Non-pigmented ciliary epithelial cell (primary cell): ENCODE results near the gene C3.
"Not testable (repeated sequence)": the region's sequence is repeated elsewhere in the genome, so short reads cannot be mapped to it uniquely, and the experiment has no call there.

Source experiments
- DNase-seq: peaks from one replicate; pipeline ENCODE4 v3.0.0-alpha.2; 2010; ENCODE audit warnings: low read depth

The C3 gene

GRCh38 chr19:6692027-6692426, 28.4 kb downstream of the C3 start:
- no peak for DNase-seq

DNA sequence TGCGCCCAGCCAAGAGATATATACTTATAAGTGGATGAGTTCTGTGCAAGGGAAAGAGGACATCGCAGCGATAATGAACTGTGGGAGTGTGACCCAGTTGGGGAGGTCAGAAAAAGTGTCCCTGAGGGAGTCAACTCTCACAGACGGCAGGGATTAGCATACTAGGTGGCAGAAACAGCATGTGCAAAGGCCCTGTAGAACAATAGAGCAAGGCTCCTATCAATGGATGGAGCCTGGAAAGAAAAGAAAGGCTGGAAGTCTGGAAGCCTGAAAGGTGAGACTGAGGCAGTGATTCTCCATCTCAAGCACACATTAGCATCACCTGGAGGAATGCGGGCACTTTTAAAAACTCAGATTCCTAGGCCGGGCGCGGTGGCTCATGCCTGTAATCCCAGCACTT, 29.1 kb downstream of the C3 start:
- no peak for DNase-seq

- DNase-seq = no peak
Observed at GRCh38 chr19:6690160-6690885, 30.1 kb downstream of the C3 start.

DNA sequence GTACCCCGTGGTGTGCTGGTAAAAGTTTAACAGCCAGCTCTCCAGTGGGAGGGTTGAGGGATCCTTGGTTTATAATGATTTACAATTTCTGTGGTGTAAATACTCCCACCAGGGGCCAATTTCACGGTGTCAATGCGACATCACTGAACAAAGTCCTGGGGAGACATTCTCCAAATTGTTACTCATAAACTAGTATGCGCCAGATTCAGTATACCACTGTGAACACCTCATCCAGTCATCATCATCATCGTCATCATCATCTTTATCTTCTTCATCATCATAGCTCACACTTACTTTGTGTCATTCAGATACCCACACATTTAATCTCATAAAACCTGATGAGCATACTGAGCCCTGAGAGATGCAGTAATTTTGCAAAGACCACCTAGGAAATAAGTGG, 33.3 kb downstream of the C3 start:
- no peak for DNase-seq

DNA sequence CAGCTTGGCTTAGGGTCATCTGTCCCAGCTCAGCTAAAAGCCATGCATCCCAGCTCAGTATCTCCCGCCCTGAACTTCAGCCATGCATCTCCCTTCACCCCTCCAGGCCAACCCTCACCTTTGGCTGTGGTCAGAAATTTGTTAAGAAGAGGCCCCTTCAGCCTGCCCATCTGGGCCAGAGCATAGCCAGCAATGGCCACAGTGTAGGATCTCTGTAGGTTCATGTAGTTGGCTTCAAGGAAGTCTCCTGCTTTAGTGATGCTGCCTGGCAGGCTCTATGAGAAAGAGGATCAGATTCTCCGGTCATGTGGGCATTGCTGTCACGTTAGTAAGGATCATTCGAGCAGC, 33.8 kb downstream of the C3 start:
- no peak for DNase-seq

DNA sequence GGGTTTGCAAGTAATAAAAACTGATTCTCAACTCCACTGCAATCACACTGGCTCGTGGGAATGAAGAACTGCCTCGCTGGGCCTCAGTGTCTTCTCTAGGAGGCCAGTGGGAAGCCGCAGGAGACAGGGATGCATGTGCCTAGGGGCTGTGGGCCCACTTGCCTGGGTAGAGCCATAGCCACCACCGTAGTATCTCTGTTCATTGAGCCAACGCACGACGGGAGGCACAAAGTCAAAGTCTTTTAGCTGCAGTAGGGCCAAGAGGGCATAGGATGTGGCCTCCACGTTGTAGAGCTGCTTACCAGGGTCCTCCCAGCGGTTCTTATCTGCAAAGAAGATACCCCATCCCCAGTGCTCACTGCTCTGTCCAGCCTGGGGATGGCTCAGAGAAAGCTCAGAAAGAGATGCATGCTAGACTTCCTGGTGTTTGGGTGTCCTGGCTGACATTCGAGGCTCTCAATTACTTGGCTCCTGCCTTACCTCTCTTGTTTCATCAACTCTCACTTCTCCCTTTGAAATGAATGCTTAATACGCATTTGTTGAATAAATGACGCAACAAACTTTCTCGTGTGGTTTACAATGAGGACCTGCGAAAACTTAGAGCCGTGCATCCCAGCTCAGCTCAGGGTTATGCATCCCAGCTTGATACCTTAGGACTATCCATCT, 34.4 kb downstream of the C3 start:
- DNase-seq = no peak

- DNase-seq = no peak
Observed at GRCh38 chr19:6685482-6685881, 35.0 kb downstream of the C3 start.

DNA sequence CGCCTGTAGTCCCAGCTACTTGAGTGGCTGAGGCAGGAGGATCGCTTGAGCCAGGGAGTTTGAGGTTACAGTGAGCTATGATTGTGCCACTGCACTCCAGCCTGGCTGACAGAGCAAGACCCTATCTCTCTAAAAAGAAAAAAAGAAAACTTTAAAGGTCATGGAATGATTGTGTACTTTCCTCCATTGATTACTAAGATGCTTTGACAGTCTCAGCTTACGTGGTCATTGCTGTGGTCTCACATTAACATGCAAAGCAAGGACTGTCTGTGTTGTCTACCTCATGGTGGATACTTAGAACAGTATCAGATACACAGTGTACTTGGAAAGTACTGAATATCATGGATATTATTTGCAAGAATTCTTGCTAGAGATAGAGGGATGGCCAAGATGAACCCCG, 36.5 kb downstream of the C3 start:
- no peak for DNase-seq

DNA sequence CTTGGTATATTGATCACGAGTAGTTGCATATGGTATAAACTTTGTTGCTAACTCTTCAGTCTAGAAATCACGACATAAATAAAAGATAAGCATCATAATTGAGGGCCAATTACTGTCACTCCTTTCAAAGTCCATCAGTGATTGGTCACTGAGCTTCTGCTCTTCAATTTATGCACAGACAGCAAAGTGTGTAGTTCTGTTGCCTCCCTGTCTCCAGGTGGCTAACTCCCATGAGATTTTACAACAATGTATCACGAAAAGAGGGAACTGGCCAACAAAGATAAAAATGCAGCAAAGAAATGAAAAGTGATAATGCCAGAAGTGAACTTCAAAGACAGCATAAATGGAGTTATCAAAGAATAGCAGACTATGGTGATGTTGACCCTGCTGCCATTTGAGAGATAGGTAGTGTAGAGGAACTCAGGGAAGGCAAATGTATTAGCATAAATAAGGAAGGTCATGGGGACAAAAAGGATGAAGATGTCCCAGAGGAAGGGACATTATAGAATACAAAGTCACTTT, 37.8 kb downstream of the C3 start:
- no peak for DNase-seq

- no peak for DNase-seq
Observed at GRCh38 chr19:6680141-6680540, 40.3 kb downstream of the C3 start.

GRCh38 chr19:6679139-6679538, 41.3 kb downstream of the C3 start:
- DNase-seq = no peak

DNA sequence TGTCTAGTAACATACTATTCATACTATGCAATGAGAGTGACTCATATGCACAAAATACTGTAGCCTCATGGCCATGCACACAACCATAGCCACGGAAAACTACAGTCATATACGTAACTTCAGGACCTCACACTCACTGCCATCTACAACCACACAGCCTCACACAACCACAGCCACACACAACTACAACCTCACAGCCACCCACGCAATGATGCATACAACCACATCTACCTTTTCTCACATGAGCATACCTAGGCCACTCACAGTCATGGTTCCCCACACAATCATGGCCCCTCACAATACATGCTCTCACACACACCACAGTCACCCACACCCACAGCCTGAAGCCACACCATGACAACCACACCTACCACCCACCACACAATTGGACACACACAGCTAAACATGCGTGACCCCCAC, 41.8 kb downstream of the C3 start:
- DNase-seq = peak; percentile 8

DNA sequence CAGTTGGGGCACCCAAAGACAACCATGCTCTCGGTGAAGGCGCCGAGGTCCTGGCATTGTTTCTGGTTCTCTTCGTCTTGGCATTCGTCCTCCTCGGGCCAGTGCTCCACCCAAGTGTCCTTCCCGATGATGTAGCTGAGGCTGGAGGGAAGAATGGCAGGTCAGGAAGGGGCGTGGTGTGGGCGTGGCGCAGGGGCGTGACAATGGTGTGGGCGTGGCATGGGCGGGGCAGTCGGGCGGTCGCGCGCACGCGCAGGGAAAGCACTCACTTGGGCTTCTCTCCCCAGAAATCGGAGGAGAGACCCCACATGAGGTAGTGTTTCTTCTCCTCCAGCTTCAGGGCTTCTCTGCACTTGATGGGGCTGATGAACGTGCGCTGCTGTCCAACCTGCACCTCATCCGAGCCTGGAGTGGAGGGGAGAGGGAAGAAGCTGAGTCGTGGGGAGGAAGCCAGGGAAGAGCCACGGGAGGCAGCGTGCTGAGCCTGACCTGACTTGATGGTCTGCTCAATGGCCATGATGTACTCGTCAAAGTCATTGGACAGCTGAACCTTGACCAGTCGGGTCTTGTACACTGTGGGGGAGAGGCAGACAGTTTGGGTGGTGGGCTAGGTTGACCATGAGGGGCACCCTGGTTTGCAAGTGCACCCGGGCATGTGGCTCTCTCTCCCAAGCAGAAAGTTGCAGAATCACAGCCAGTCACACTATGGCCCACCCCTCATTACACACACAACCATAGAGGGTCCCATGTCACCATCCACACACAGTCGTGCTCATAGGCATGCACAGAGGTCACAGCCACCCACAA, 42.4 kb downstream of the C3 start:
- DNase-seq = no peak

DNA sequence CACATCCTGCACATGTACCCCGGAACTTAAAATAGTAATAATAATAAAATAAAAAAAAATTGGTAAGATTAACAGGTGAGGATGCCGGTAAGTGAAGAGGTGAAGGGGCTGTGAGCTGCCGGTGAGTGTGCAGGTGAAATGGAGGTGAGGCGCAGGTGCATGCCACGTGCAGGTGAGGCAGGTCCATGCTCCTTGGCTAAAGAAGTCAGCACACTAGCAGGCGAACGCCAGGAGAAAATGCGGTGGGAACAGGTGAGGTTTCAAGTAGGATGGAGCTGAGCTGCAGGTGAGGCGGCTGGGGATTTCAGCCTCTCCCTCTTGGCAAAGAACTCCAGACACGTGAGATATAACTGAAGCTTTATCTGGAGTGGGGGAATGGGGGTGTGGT, 43.0 kb downstream of the C3 start:
- no peak for DNase-seq

DNA sequence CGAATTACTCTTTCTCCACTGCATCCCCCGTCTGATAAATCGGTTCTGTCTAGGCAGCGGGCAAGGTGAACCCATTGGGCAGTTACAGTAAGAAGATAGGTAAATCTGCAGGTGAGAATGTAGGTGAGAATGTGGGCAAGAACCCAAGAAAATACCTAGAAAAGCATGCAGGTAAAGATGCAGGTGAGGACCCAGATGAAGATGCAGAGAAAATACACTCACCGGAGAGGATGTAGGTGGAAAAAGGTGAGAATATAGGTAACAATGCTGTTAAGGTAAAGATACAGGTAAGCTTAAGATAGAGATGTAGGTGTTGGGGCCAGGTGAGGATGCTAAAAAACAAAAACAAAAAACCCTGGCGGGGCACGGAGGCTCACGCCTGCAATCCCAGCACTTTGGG, 44.2 kb downstream of the C3 start:
- no peak for DNase-seq

- DNase-seq = peak; percentile 27
Observed at GRCh38 chr19:6674868-6675305, 45.6 kb downstream of the C3 start.

GRCh38 chr19:6674408-6674807, 46.0 kb downstream of the C3 start:
- not testable (repeated sequence) for DNase-seq

DNA sequence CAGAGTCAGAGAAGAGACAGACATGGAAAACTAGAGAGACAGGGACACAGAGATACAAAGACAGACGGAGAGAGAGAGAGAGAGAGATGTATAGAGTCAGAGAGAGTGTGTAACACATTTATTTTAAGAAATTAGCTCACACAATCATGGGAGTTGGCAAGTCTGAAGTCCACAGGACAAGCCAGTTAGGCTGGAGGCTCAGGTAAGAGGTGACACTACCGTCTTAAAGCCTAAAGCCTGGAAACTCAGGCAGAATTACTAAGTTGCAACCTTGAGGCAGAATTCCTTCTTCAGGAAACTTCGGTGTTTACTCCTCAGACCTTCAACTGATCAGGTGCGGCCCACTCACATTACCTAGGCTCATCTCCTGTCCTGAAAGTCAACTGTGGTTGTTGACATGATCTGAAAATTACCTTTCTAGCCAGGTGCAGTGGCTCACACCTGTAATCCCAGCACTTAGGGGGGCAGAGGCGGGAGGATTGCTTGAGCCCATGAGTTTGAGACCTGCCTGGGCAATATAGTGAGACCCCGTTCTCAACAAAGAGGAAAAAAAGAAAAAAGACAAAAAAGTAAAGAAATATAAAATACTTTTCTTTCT, 47.7 kb downstream of the C3 start:
- no peak for DNase-seq

GRCh38 chr19:6671960-6672359, 48.5 kb downstream of the C3 start:
- no peak for DNase-seq

DNA sequence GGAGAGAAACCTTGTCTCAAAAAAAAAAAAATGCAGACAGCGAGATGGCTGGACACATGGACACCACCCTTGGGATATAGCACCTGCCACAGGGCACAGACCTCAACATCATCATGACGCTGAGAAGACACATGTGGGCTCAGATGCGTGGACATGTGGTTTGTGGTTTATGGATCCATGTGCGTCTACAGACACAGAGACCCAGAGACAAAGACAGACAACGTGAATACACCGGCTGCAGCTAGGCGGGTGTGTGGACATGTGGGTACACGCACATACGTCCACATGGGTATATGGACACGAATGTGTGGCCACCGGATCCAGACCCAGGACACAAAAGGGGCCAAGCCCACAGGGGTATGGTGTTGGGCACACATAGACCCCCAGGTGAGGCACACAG, 51.8 kb downstream of the C3 start:
- DNase-seq = no peak

GRCh38 chr19:6667114-6667627, 53.3 kb downstream of the C3 start:
- no peak for DNase-seq

DNA sequence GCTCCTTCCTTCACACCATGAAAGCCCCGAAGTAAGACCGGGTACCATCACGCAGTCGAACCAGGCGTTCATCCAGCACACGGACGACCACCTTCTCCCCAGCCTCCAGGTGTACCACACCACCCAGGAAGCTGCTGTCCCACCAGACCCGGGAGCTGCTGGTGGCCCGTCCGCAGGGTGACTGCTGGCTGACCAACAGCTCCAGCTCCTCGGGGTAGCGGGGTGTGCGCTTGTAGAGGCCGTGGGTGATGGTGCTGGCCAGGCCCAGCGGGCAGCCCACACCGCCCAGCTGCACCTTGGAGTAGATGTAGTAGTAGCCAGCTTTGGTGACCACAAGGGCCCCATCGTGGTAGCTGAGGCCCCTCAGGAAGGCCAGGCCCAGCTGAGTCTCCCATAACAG, 55.5 kb downstream of the C3 start:
- no peak for DNase-seq
